HG02852 (cell line): ENCODE measurements around the gene MYO5A.

Experiments used
- ATAC-seq: cut with Tn5 transposase; IDR thresholded peaks from one replicate; pipeline ENCODE4 v1.9.1; 2021; ENCODE audit warnings: mild to moderate bottlenecking, moderate library complexity; ENCODE audit not compliant: unreplicated experiment

MYO5A gene

DNA sequence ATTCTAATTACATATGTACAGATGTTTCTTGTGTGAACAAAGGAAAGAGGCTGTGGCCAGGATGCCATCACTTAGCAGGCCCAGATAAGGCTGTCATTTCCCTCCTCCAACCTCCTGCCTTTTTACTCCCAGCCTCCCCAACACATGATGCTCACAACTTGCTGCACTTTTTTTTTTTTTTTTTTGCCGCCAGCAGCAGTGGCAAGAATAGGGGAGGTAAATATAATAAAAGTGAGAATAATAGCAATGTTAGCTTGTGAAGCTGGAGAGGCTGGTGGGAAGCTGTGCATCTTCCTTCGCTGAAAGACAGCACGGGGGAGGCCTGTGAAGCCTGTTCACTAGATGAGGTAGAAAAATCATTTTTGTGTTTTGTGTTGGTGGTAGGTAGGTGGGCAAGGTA, 190.6 kb downstream of the MYO5A start:
- ATAC-seq = no peak

DNA sequence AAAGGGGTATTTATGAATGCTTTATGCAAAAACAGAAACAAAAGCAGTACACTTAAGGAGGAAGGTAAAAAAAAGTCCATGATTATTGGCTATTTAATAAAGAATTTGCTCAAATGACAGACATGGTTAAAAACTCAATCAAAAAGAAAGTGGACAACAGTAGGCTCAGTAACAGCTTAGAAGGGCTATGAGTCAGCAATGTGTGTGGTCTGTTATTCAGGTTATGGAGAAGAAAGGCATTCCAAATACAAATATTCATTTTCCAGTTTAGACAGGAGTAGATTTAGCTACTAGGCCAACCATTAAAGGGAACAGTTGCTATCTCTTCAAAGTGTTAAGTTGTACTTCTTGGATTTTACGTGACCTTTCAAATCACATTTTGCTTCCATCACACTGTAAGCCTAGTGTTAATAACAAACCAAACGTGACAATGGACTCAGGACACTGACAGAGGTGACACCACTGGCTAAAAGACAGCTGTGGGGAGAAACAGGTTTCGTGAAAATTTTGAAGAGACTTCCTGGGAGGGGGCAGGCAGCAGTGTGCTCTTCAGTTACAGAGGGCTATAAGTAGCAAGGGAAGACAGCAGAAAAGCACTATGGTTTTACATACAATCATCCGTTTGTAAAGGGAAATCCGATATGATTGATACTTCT, 191.4 kb downstream of the MYO5A start:
- ATAC-seq = no peak

DNA sequence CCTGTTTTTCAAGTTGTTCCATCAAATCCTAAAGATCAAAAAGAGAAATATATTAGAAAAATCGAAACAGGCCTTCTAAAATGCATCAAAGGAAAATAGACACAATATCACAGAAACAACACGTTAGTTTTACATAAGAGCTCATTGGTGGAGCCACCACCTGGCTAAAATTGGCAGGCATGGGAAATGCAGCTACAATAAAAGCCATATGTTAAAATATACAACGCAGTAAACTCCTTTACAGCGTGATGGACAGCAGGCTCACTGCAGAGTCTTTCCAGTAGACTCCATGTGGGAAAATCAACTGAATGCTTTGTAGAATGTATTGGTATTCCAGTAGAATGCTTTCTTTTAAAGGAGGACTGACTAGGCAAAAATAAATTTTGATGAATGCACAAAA, 192.2 kb downstream of the MYO5A start:
- ATAC-seq = no peak

DNA sequence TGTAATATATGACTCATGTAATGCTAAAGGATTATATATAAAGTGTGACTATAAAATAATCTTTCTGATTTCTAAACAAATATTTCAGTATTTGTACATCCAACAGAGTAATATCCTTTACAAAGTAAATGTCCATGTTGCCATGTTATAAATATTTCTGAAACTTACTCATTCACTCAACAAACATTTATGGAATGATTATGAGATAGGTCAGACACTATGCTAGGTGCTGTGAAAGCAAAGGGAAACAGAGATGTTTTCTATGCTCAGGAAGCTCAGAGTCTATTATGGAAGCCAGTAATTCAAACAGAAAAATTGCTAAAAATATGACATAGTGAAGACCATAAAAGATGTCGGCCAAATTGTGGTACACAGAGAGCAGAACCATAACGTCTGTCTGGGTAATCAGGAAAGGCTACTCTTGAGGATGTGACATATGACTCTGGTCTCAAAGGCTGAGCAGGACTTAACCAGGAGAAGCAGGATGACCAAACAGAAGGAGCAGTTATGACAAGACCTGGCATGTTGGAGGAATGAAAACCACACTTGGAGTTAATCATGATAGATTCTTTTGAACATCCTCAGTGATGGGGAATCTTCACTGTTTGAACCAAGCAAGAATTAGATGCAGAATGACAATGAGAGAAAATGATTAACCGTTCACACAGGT, 194.1 kb downstream of the MYO5A start:
- ATAC-seq = no peak

DNA sequence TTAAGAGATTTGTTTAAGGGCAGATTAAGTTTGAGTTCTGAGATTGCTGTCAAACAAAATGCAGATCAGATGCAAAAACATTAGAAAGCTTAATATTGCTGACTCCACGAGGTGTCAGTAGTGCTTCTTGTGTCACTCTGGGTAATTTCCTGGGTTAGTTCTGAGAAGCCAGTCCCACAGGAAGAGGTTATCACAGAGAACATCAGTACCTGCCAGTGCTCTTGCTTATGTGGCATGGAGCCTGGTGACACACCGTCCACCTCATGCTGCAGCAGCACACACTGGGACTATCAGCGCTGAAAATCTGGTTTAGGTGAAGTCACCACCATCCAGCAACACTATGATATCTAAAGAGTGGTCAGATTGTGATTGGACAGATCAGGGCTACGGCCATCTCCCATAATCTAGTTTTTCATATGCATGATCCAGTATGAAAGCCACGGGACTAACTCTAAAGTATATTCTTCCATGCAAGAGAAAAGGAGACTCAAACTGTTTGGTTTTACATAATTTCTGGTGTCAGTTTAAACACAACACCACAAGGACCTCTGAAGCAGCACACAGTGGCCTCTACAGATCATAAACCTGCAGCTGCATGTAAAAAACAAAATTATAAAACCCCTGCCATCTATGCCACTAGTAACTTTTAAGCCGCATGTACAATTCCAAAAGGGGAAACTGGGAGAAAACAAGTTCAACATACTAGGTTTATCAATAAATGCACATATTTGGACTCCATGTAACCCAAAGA, 197.0 kb downstream of the MYO5A start:
- ATAC-seq = peak; percentile 89

GRCh38 chr15:52329987-52330386, 198.7 kb downstream of the MYO5A start:
- no peak for ATAC-seq

- no peak for ATAC-seq
These were observed 199.5 kb downstream of the MYO5A start for GRCh38 chr15:52329150-52329549.

- ATAC-seq = no peak
These were observed 200.0 kb downstream of the MYO5A start for GRCh38 chr15:52328680-52329079.

GRCh38 chr15:52326756-52327155, 201.9 kb downstream of the MYO5A start:
- no peak for ATAC-seq

DNA sequence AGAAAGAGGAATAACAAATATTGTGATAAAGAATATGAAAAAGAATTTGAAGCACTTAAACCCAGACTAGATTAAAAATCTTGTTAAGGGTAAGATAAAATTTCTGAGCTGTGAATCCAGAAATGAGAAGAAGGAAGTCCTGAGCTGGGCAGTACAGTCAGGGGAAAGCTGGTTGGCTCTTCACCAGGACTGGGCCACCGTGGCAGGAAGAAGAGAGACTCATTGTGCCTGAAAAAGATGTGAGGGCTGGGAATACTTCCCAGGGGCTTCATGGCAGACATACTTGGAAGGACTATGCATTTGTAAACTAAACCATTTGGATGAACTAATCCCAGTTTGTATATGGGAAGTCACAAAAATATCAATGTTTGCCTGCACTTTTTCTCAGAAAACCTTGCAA, 204.6 kb downstream of the MYO5A start:
- no peak for ATAC-seq

- ATAC-seq = no peak
These were observed 209.8 kb downstream of the MYO5A start for GRCh38 chr15:52318729-52319500.

DNA sequence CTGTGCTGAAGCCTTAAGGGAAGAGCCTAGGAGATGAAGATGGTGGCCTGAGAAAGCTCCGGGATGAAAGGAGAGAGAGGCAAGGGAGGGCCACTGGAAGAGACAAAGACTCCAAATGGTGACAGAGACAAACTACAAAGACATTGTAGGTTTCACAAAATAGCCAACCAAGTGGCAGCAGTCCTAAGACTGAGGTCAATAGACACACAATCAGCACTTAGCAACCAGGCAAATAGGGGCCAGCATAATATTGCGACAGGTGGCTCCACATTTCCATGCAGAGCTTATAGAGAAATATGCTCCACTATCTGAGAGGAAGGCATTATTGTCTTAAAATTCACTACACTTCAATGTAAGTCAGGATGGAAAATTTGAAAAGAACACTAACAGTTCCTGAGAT, 211.0 kb downstream of the MYO5A start:
- ATAC-seq = no peak

DNA sequence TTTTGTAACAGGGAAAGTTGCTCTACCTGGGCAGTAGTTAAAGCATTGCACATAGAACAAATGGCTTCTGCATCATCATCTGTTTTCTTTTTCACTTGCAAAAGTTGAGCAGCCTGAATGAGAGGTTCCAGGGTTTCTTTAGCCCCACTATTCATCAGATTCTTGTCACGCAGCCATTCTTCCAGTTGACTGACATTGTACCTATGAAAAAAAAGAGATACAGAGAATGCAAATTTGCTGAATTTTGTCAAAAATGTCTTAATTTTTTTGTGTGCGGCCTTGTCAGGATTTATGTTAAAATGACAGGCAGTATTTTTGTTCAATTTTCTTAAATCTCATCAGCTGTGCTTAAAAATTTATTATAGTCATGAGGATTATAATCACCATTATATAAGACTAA, 211.7 kb downstream of the MYO5A start:
- ATAC-seq = no peak

GRCh38 chr15:52309154-52309548, 219.5 kb downstream of the MYO5A start:
- peak; percentile 64 for ATAC-seq

DNA sequence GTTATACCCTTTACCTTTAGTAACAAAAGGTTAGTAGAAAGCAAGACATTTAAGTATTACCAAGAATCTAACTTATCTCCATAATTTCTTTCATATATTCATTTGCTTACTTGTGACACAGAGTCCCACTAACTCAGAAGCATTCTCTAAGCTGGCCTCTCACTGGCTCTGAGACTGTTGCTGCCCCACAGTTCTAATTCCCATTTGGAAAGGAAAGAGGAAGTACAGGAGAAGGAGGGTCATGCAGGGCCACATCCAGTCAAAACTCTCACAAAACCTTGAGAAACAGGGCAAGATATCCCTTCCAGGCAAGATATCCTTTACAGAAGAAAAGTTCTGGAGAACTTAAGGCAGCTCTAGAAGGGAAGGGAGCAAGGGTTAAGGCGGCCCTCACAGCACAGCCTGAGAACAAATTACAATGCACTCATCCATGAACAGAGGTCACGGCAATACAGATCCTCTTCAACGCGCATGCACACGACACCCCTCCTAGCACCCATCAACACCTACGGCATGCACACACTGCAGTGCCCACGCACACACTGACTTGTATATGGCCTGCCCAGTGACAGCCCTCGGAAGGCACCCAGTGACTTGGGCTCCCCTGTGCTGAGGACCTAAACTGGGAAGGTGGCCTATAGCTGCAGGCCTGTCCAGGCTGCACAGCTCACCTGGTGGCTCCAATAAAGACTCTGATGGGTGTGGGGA, 220.1 kb downstream of the MYO5A start:
- peak; percentile 80 for ATAC-seq

DNA sequence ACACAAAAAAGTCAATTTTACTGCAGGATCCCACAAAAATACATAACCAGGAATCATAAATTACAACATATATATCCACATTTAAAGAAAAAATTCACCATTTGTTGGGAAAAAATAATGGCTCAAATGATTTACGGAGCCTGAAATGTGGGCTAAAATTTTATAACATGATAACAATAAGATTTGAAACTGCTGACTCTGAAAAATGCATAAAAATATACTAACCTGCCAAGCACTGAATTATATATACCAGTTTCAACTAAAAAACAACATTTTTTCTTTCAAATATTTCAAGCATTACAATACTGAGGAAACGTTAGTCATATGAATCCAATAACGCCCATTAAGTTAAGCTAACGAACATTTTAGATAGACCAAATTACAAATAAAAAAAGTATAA, 220.8 kb downstream of the MYO5A start:
- no peak for ATAC-seq

DNA sequence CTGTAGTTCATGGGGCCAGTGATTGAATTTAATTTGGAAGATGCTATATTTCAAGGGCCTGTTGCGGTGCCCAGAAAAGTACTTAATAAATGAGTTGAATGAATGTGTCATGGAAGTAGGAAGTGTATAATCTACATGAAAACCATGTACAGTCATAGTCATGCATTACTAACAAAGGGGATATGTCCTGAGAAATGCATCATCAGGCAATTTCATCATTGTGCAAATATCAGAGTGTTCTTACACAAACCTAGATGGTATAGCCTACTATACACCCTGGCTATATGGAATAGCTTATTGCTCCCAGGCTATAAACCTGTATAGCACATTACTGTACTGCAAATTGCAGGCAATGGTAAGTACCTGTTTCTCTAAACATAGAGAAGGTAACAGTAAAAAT, 222.4 kb downstream of the MYO5A start:
- ATAC-seq = no peak

- ATAC-seq = no peak
These were observed 225.4 kb downstream of the MYO5A start for GRCh38 chr15:52303093-52303772.

GRCh38 chr15:52301265-52301847, 227.3 kb downstream of the MYO5A start:
- no peak for ATAC-seq
